ENCODE results near the gene UBE2G2.
"Not testable (repeated sequence)": the region's sequence is repeated elsewhere in the genome, so short reads cannot be mapped to it uniquely, and the experiment has no call there.

The UBE2G2 gene

GRCh38 chr21:44835647-44835973, 34.0 kb upstream of the UBE2G2 start:
- DNase-seq = no peak

GRCh38 chr21:44834951-44835646, 33.5 kb upstream of the UBE2G2 start:
- DNase-seq = no peak

GRCh38 chr21:44834231-44834950, 32.8 kb upstream of the UBE2G2 start:
- no peak for DNase-seq

GRCh38 chr21:44833663-44834062, 32.0 kb upstream of the UBE2G2 start:
- DNase-seq = no peak

- DNase-seq = not testable (repeated sequence)
Observed at GRCh38 chr21:44832516-44833255, 31.1 kb upstream of the UBE2G2 start.

- DNase-seq = no peak
Observed at GRCh38 chr21:44831227-44831860, 29.7 kb upstream of the UBE2G2 start.

- no peak for DNase-seq
Observed at GRCh38 chr21:44829507-44830092, 28.0 kb upstream of the UBE2G2 start.

GRCh38 chr21:44828362-44829056, 26.9 kb upstream of the UBE2G2 start:
- no peak for DNase-seq

- DNase-seq = no peak
Observed at GRCh38 chr21:44823179-44823660, 21.6 kb upstream of the UBE2G2 start.

GRCh38 chr21:44822484-44823178, 21.0 kb upstream of the UBE2G2 start:
- no peak for DNase-seq

GRCh38 chr21:44820851-44821250, 19.2 kb upstream of the UBE2G2 start:
- DNase-seq = no peak

- no peak for DNase-seq
Observed at GRCh38 chr21:44819283-44820243, 17.9 kb upstream of the UBE2G2 start.

GRCh38 chr21:44818640-44819011, 17.0 kb upstream of the UBE2G2 start:
- DNase-seq = no peak

GRCh38 chr21:44817914-44818639, 16.5 kb upstream of the UBE2G2 start, which contains the start of gene SUMO3:
Gene SUMO3 (minus strand): TSS chr21:44818062. CDS start chr21:44817968, 94 bp downstream.
- DNase-seq = peak; percentile 79 to 82

GRCh38 chr21:44817506-44817880, 15.9 kb upstream of the UBE2G2 start:
- peak; percentile 93 to 94 for DNase-seq

GRCh38 chr21:44816761-44817505, 15.3 kb upstream of the UBE2G2 start:
- DNase-seq = no peak

GRCh38 chr21:44815852-44816628, 14.4 kb upstream of the UBE2G2 start:
- no peak for DNase-seq

- DNase-seq = no peak
Observed at GRCh38 chr21:44815225-44815624, 13.6 kb upstream of the UBE2G2 start.
